Measurements from ENCODE around the gene RARS2. TPM values are rescaled to one million over a fixed set of nuclear protein-coding genes. Genes with fewer than 3 reads are reported as not detected.

Gene RARS2
- total and polyA plus RNA-seq, 2 experiments from 2014 or later: 53.2 to 75.0 TPM

- Histone ChIP-seq H3K27ac (no peak overlapping the region), H4K20me1 (ENCODE audit: insufficient read depth, poor library complexity, severe bottlenecking) (no peaks in the 10 kb centered on the region), H3K4me3 (no peak overlapping the region), H3K79me2 (no peaks in the 10 kb centered on the region), H3K4me2 (no peak overlapping the region), H2AFZ (no peak overlapping the region), H3K9me2 (replicated peaks; ENCODE audit: insufficient read depth) (no peaks in the 10 kb centered on the region), H3K4me1 (ENCODE audit: insufficient read depth) (no peaks in the 10 kb centered on the region), H3K9me3 (ENCODE audit: low read depth) (no peaks in the 10 kb centered on the region), H3K36me3 (replicated peaks; ENCODE audit: insufficient read depth, low read depth) (no peaks in the 10 kb centered on the region), H3K27me3 (no peaks in the 10 kb centered on the region)
- DNase-seq (ENCODE audit: low spot score): no peak
- 88% methylated on average over 2 of the region's 2 CpGs for WGBS (ENCODE audit: low lambda C conversion rate, missing lambda C conversion rate)
- TF ChIP-seq EZH2 (IDR thresholded peaks at IDR 0.05; ENCODE audit: borderline replicate concordance) (no peak), EZH2phosphoT487 (IDR thresholded peaks at IDR 0.05; ENCODE audit: low read depth, severe bottlenecking, unreplicated experiment) (no peak)
- TF ChIP-seq, protein P1, sequence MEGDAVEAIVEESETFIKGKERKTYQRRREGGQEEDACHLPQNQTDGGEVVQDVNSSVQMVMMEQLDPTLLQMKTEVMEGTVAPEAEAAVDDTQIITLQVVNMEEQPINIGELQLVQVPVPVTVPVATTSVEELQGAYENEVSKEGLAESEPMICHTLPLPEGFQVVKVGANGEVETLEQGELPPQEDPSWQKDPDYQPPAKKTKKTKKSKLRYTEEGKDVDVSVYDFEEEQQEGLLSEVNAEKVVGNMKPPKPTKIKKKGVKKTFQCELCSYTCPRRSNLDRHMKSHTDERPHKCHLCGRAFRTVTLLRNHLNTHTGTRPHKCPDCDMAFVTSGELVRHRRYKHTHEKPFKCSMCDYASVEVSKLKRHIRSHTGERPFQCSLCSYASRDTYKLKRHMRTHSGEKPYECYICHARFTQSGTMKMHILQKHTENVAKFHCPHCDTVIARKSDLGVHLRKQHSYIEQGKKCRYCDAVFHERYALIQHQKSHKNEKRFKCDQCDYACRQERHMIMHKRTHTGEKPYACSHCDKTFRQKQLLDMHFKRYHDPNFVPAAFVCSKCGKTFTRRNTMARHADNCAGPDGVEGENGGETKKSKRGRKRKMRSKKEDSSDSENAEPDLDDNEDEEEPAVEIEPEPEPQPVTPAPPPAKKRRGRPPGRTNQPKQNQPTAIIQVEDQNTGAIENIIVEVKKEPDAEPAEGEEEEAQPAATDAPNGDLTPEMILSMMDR (IDR thresholded peaks at IDR 0.05; ENCODE audit: poor library complexity): no peak
These were observed 55.3 kb downstream of the RARS2 start for GRCh38 chr6:87534377-87535047.

DNA sequence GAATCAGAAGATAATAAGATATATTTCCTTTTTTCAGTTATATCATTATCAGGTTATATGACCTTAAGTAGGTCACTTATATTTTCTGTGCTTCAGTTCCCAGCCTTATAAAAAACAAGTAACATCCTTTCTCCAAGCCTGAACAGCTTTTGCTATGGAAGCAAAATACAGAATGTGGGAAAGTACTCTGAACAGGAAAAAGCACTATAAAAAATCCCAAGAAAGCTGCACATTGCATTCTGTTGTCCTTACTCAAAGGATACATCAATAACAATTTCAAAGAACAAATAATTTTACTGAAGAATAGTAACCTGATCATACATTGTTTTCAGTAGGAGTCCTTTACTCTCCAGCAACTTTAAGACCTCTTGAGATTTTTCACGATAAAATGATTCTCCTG, 60.6 kb downstream of the RARS2 start:
- no peaks in the 10 kb centered on the region for H3K27me3 ChIP-seq
- no peaks in the 10 kb centered on the region for H4K20me1 ChIP-seq (ENCODE audit: insufficient read depth, poor library complexity, severe bottlenecking)
- H3K4me2 ChIP-seq: no peak overlapping the region
- H3K9me3 ChIP-seq (ENCODE audit: low read depth): no peaks in the 10 kb centered on the region
- no peak overlapping the region for H2AFZ ChIP-seq
- H3K27ac ChIP-seq: no peak overlapping the region
- no peaks in the 10 kb centered on the region for H3K9me2 ChIP-seq (replicated peaks; ENCODE audit: insufficient read depth)
- TF ChIP-seq EZH2 (IDR thresholded peaks at IDR 0.05; ENCODE audit: borderline replicate concordance): no peak
- TF ChIP-seq, protein P1 (IDR thresholded peaks at IDR 0.05; ENCODE audit: poor library complexity): no peak
- no peak for TF ChIP-seq EZH2phosphoT487 (IDR thresholded peaks at IDR 0.05; ENCODE audit: low read depth, severe bottlenecking, unreplicated experiment)
- no peak overlapping the region for H3K4me3 ChIP-seq
- H3K4me1 ChIP-seq (ENCODE audit: insufficient read depth): no peaks in the 10 kb centered on the region
- DNase-seq (ENCODE audit: low spot score): no peak
- peaks cover 13% of the 10 kb centered on the region for H3K79me2 ChIP-seq
- 96% methylated on average over 1 of the region's 1 CpG for WGBS (ENCODE audit: low lambda C conversion rate, missing lambda C conversion rate)
- H3K36me3 ChIP-seq (replicated peaks; ENCODE audit: insufficient read depth, low read depth): no peaks in the 10 kb centered on the region

DNA sequence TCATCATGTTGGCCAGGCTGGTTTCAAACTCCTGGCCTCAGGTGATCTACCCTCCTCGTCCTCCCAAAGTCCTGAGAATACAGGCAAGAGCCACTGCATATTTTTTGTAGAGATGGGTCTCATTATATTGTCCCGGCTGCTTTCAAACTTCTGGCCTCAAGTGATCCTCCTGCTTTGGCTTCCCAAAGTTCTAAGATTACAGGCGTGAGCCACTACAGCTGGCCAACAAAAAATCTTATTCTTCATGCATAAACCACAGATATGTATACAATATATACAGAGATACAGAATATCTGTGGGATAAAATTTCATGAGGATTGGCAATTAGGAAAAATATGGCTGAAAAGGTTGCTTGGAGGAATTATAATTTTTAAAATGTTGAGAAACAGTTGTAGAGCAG, 67.1 kb downstream of the RARS2 start:
- WGBS (ENCODE audit: low lambda C conversion rate, missing lambda C conversion rate): 96% methylated on average over 3 of the region's 3 CpGs
- no peaks in the 10 kb centered on the region for H3K27me3 ChIP-seq
- TF ChIP-seq, protein P1 (IDR thresholded peaks at IDR 0.05; ENCODE audit: poor library complexity): no peak
- no peak for TF ChIP-seq EZH2 (IDR thresholded peaks at IDR 0.05; ENCODE audit: borderline replicate concordance)
- no peak for TF ChIP-seq EZH2phosphoT487 (IDR thresholded peaks at IDR 0.05; ENCODE audit: low read depth, severe bottlenecking, unreplicated experiment)

More for the DNA sequence above, 67.1 kb downstream of the RARS2 start:
- Histone ChIP-seq H3K4me1 (ENCODE audit: insufficient read depth) (no peaks in the 10 kb centered on the region), H3K4me3 (no peak overlapping the region), H3K9me3 (ENCODE audit: low read depth) (no peaks in the 10 kb centered on the region), H2AFZ (no peak overlapping the region), H3K9me2 (replicated peaks; ENCODE audit: insufficient read depth) (no peaks in the 10 kb centered on the region), H3K79me2 (peaks cover 8% of the 10 kb centered on the region), H3K4me2 (no peak overlapping the region), H3K27ac (no peak overlapping the region), H4K20me1 (ENCODE audit: insufficient read depth, poor library complexity, severe bottlenecking) (no peaks in the 10 kb centered on the region), H3K36me3 (replicated peaks; ENCODE audit: insufficient read depth, low read depth) (peaks cover 4% of the 10 kb centered on the region)
- no peak for DNase-seq (ENCODE audit: low spot score)
